ENCODE data around the gene SPIN1.

DNA sequence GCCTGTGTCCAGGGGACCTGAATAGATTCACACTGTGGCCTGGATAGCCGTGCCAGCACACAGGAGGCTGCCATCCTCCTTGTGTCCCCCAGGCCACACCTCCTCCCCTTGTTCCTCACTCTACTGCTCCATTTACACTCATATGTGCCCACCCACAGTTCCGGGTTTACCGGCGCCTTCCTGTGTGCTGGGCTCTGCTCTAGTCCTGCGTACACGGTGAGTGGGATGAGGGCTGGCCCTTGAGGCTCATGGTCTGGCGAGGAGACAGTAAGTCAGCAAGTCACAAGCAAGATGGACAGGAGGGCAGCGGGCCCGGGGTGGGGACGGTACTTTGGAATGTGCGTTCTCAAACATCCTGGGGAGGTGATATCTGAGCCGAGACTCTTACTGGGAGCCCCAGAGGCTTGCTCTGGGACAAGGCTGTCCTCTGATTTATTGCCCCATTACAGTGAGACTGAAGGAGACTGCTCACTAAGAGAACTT, 114.3 kb downstream of the SPIN1 start:
- TF ChIP-seq, protein P1, sequence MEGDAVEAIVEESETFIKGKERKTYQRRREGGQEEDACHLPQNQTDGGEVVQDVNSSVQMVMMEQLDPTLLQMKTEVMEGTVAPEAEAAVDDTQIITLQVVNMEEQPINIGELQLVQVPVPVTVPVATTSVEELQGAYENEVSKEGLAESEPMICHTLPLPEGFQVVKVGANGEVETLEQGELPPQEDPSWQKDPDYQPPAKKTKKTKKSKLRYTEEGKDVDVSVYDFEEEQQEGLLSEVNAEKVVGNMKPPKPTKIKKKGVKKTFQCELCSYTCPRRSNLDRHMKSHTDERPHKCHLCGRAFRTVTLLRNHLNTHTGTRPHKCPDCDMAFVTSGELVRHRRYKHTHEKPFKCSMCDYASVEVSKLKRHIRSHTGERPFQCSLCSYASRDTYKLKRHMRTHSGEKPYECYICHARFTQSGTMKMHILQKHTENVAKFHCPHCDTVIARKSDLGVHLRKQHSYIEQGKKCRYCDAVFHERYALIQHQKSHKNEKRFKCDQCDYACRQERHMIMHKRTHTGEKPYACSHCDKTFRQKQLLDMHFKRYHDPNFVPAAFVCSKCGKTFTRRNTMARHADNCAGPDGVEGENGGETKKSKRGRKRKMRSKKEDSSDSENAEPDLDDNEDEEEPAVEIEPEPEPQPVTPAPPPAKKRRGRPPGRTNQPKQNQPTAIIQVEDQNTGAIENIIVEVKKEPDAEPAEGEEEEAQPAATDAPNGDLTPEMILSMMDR (IDR thresholded peaks at IDR 0.05), result no peak
- no peak for TF ChIP-seq POLR2A (IDR thresholded peaks at IDR 0.05)
